ENCODE data around the gene ACCS. TPM values are rescaled to one million over a fixed set of nuclear protein-coding genes. Genes with fewer than 3 reads are reported as not detected.
A peak's percentile ranks its signal among the peaks of the same experiment; 100 is the strongest.

ACCS gene
- total and polyA plus RNA-seq, 2 donors, result 14.2 to 29.2 TPM

GRCh38 chr11:44088377-44088776, 22.3 kb downstream of the ACCS start:
- Histone ChIP-seq H3K4me3 (ENCODE audit: low read depth, low read length) (no peak overlapping the region), H3K36me3 (ENCODE audit: insufficient read depth) (peaks cover 2% of the 10 kb centered on the region), H3K4me1 (ENCODE audit: insufficient read depth) (no peaks in the 10 kb centered on the region), H3K27ac (ENCODE audit: low read depth) (no peak overlapping the region)
- WGBS, result 90% methylated on average over 4 of the region's 4 CpGs
- DNase-seq (ENCODE audit: extremely low spot score), result no peak

GRCh38 chr11:44088871-44089270, 22.8 kb downstream of the ACCS start:
- 85% methylated on average over 4 of the region's 4 CpGs for WGBS
- Histone ChIP-seq H3K4me3 (ENCODE audit: low read depth, low read length) (no peak overlapping the region), H3K36me3 (ENCODE audit: insufficient read depth) (peaks cover 2% of the 10 kb centered on the region), H3K4me1 (ENCODE audit: insufficient read depth) (no peaks in the 10 kb centered on the region), H3K27ac (ENCODE audit: low read depth) (no peak overlapping the region)
- DNase-seq (ENCODE audit: extremely low spot score), result no peak

- DNase-seq (ENCODE audit: extremely low spot score), result no peak
- H3K27ac ChIP-seq (ENCODE audit: low read depth), result no peak overlapping the region
- H3K4me3 ChIP-seq (ENCODE audit: low read depth, low read length), result no peak overlapping the region
- WGBS, result 88% methylated on average over 1 of the region's 1 CpG
- H3K36me3 ChIP-seq (ENCODE audit: insufficient read depth), result peaks cover 2% of the 10 kb centered on the region
- H3K4me1 ChIP-seq (ENCODE audit: insufficient read depth), result no peaks in the 10 kb centered on the region
Observed at GRCh38 chr11:44090539-44090938, 24.5 kb downstream of the ACCS start.

- Histone ChIP-seq H3K4me3 (ENCODE audit: low read depth, low read length) (no peak overlapping the region), H3K36me3 (ENCODE audit: insufficient read depth) (peaks cover 2% of the 10 kb centered on the region), H3K27ac (ENCODE audit: low read depth) (no peak overlapping the region), H3K4me1 (ENCODE audit: insufficient read depth) (no peaks in the 10 kb centered on the region)
- WGBS, result 28% methylated on average over 11 of the region's 11 CpGs
- DNase-seq (ENCODE audit: extremely low spot score), result peak; percentile 65
Observed at GRCh38 chr11:44094260-44094868, 28.3 kb downstream of the ACCS start.

- under 1% methylated on average over 83 of the region's 83 CpGs for WGBS
- H3K4me1 ChIP-seq (ENCODE audit: insufficient read depth), result no peaks in the 10 kb centered on the region
- peak within 1 kb of the TSS; percentile 56 for H3K27ac ChIP-seq (ENCODE audit: low read depth)
- peak; percentile 36 for DNase-seq (ENCODE audit: extremely low spot score)
- peak within 1 kb of the TSS; percentile 94 for H3K4me3 ChIP-seq (ENCODE audit: low read depth, low read length)
- peaks cover 2% of the 10 kb centered on the region for H3K36me3 ChIP-seq (ENCODE audit: insufficient read depth)
Observed at GRCh38 chr11:44095506-44096359, 29.7 kb downstream of the ACCS start, which contains the start of gene EXT2. EXT2 (plus strand) TSS chr11:44095678; CDS start chr11:44107713, 12,035 bp downstream.

GRCh38 chr11:44096360-44097185, 30.5 kb downstream of the ACCS start:
- 14% methylated on average over 18 of the region's 18 CpGs for WGBS
- H3K4me3 ChIP-seq (ENCODE audit: low read depth, low read length), result peak overlapping the region; percentile 94
- no peak for DNase-seq (ENCODE audit: extremely low spot score)
- H3K36me3 ChIP-seq (ENCODE audit: insufficient read depth), result peaks cover 2% of the 10 kb centered on the region
- H3K4me1 ChIP-seq (ENCODE audit: insufficient read depth), result no peaks in the 10 kb centered on the region
- no peak overlapping the region for H3K27ac ChIP-seq (ENCODE audit: low read depth)

GRCh38 chr11:44097821-44098220, 31.8 kb downstream of the ACCS start:
- 91% methylated on average over 2 of the region's 2 CpGs for WGBS
- no peak overlapping the region for H3K27ac ChIP-seq (ENCODE audit: low read depth)
- no peak overlapping the region for H3K4me3 ChIP-seq (ENCODE audit: low read depth, low read length)
- no peaks in the 10 kb centered on the region for H3K36me3 ChIP-seq (ENCODE audit: insufficient read depth)
- DNase-seq (ENCODE audit: extremely low spot score), result no peak
- H3K4me1 ChIP-seq (ENCODE audit: insufficient read depth), result no peaks in the 10 kb centered on the region

- H3K4me1 ChIP-seq (ENCODE audit: insufficient read depth), result no peaks in the 10 kb centered on the region
- H3K36me3 ChIP-seq (ENCODE audit: insufficient read depth), result no peaks in the 10 kb centered on the region
- no peak overlapping the region for H3K27ac ChIP-seq (ENCODE audit: low read depth)
- H3K4me3 ChIP-seq (ENCODE audit: low read depth, low read length), result no peak overlapping the region
- WGBS, result 90% methylated on average over 2 of the region's 2 CpGs
- DNase-seq (ENCODE audit: extremely low spot score), result no peak
Observed at GRCh38 chr11:44101098-44101497, 35.0 kb downstream of the ACCS start.

- Histone ChIP-seq H3K4me3 (ENCODE audit: low read depth, low read length) (no peak overlapping the region), H3K4me1 (ENCODE audit: insufficient read depth) (no peaks in the 10 kb centered on the region), H3K36me3 (ENCODE audit: insufficient read depth) (no peaks in the 10 kb centered on the region), H3K27ac (ENCODE audit: low read depth) (no peak overlapping the region)
- no peak for DNase-seq (ENCODE audit: extremely low spot score)
- WGBS, result 93% methylated on average over 5 of the region's 5 CpGs
Observed at GRCh38 chr11:44104481-44105294, 38.6 kb downstream of the ACCS start.

- Histone ChIP-seq H3K4me3 (ENCODE audit: low read depth, low read length) (no peak overlapping the region), H3K36me3 (ENCODE audit: insufficient read depth) (no peaks in the 10 kb centered on the region), H3K4me1 (ENCODE audit: insufficient read depth) (no peaks in the 10 kb centered on the region), H3K27ac (ENCODE audit: low read depth) (no peak overlapping the region)
- WGBS, result 94% methylated on average over 6 of the region's 6 CpGs
- no peak for DNase-seq (ENCODE audit: extremely low spot score)
Observed at GRCh38 chr11:44108260-44108659, 42.2 kb downstream of the ACCS start.

GRCh38 chr11:44110231-44110679, 44.2 kb downstream of the ACCS start:
- H3K4me3 ChIP-seq (ENCODE audit: low read depth, low read length), result no peak overlapping the region
- no peak overlapping the region for H3K27ac ChIP-seq (ENCODE audit: low read depth)
- WGBS, result 12% methylated on average over 4 of the region's 4 CpGs
- H3K36me3 ChIP-seq (ENCODE audit: insufficient read depth), result no peaks in the 10 kb centered on the region
- no peaks in the 10 kb centered on the region for H3K4me1 ChIP-seq (ENCODE audit: insufficient read depth)
- no peak for DNase-seq (ENCODE audit: extremely low spot score)

- Histone ChIP-seq H3K27ac (ENCODE audit: low read depth) (no peak overlapping the region), H3K4me3 (ENCODE audit: low read depth, low read length) (no peak overlapping the region), H3K36me3 (ENCODE audit: insufficient read depth) (no peaks in the 10 kb centered on the region), H3K4me1 (ENCODE audit: insufficient read depth) (no peaks in the 10 kb centered on the region)
- 74% methylated on average over 7 of the region's 7 CpGs for WGBS
- no peak for DNase-seq (ENCODE audit: extremely low spot score)
Observed at GRCh38 chr11:44112091-44112821, 46.2 kb downstream of the ACCS start.
